AG04450 (cell line): ENCODE measurements around the gene AKIRIN2. TPM values are rescaled to one million over a fixed set of nuclear protein-coding genes. Genes with fewer than 3 reads are reported as not detected.

Experiments used
- CTCF ChIA-PET: fragments of 300-600, 350-600 bp; formaldehyde crosslinking; extraction: SDS; loops from one replicate; lab custom pipeline; 2022; ENCODE audit warnings: antibody characterized with exemption, inconsistent platforms; lab: Charles Lee
- POLR2A ChIA-PET: fragments of 350-600 bp; formaldehyde crosslinking; extraction: SDS; loops from one replicate; lab custom pipeline; 2021; ENCODE audit warnings: antibody characterized with exemption, inconsistent platforms; lab: Yijun Ruan, JAX
- DNase-seq: peaks from one replicate; pipeline ENCODE4 v3.0.0-alpha.2; 2011; ENCODE audit warnings: low read depth, low spot score
- H3K27ac ChIP-seq: one replicate; pipeline ENCODE4 v1.5.1; 2012; ENCODE audit warnings: low read depth, low read length, control low read depth
- H3K27me3 ChIP-seq: one replicate; pipeline ENCODE4 v1.6.0; 2012; ENCODE audit warnings: low read length; ENCODE audit not compliant: control insufficient read depth, insufficient read depth
- H3K4me3 ChIP-seq: 2 replicates; pipeline ENCODE4 v1.5.1; 2011; ENCODE audit warnings: mild to moderate bottlenecking, low read depth, low read length, control low read depth
- H3K9me3 ChIP-seq: 2 replicates; pipeline ENCODE4 v1.5.1; 2012; ENCODE audit warnings: low read length; ENCODE audit not compliant: control insufficient read depth, insufficient read depth
- polyA plus RNA-seq: library from polyadenylated mRNA; depleted of rRNA; stranded (reverse); fragments of >200 nt; gene quantifications from 2 replicates; pipeline ENCODE4 v1.2.3, GENCODE V29; 2011
- TF ChIP-seq, protein P1 (sequence below): IDR thresholded peaks from 2 replicates; pipeline ENCODE4 v1.5.1; 2011; ENCODE audit warnings: low read depth, low read length, control low read depth, inconsistent platforms

The AKIRIN2 gene
- polyA plus RNA-seq, 1 experiment = 30.4 TPM

DNA sequence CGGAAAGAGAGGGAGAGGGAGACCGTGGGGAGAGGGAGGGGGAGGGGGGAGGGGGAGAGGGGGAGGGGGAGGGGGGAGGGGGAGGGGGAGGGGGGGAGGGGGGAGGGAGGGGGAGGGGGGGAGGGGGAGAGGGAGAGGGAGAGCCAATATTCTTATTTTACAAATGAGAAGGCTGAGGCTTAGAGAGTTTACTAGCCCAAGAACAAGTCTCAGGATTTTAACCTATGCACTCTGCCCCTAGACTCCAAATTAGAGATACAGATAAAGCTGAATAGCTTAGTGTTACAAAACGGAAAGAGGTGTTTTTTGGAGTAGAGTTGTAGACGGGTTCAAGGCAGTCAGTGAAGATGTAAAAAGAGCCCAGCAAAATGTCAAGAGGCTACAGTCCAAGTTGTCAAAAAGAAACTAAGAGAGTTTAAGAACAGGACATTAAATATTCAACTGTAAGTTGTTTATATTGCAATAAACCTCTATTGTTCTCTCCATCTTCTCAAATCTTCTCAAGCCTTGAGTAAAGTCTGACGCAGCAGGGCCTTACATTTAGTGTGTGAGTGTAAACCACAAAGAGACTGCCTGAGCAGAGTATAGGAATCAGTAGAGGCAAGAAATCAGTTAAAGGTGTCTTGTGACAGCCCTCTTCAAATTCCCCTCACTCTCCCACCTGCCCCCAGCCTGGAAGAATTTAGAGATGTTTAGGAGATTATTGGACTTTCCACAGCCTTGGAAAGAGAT lies 34.9 kb upstream of the AKIRIN2 start:
- Histone ChIP-seq H3K9me3 (no peaks in the 10 kb centered on the region), H3K27ac (no peak overlapping the region), H3K4me3 (no peak overlapping the region), H3K27me3 (no peaks in the 10 kb centered on the region)
- TF ChIP-seq, protein P1, sequence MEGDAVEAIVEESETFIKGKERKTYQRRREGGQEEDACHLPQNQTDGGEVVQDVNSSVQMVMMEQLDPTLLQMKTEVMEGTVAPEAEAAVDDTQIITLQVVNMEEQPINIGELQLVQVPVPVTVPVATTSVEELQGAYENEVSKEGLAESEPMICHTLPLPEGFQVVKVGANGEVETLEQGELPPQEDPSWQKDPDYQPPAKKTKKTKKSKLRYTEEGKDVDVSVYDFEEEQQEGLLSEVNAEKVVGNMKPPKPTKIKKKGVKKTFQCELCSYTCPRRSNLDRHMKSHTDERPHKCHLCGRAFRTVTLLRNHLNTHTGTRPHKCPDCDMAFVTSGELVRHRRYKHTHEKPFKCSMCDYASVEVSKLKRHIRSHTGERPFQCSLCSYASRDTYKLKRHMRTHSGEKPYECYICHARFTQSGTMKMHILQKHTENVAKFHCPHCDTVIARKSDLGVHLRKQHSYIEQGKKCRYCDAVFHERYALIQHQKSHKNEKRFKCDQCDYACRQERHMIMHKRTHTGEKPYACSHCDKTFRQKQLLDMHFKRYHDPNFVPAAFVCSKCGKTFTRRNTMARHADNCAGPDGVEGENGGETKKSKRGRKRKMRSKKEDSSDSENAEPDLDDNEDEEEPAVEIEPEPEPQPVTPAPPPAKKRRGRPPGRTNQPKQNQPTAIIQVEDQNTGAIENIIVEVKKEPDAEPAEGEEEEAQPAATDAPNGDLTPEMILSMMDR = no peak
- no peak for DNase-seq
- POLR2A ChIA-PET = no interaction called here
- CTCF ChIA-PET = no interaction called here

DNA sequence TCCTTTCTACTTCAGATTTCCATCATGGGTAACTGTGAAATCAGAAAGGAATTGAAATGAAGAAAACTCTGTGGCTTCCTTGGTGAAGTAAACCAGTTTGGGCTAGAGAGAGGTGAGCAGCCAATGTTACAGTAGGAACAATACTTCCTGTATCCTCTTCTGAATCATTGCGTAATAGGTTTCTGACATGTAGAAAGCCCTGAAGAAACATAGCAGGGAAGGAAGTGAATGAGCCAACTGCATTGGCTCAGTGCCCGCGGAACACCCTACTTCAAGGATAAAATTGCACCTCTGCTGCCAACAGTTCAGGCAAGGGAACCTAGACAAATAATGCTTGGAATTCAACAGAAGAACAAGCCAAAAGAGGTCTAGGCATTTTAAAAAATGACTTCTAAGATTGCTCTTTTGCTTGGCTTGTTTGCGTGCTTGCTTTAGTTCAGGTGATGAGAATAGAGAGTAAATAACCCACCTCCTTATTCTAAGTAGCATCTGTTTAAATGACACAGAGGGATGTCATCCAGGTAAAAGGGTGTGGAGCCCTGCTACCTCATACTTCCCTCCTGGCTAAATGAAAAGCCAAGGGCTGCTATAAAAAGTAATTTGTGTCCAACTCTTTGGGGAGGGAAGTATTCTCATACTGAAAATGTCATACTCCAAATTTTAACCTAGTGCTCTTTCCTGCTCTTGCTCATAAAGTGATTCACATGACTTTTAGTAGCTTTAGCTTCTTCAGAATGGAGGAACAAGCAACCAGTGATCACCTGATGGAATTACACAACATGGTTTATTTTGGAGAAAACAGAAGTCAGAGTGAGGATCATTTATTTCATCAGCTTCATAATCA lies 30.0 kb upstream of the AKIRIN2 start:
- peak; percentile 72 for DNase-seq
- TF ChIP-seq, protein P1 = no peak
- CTCF ChIA-PET = interaction anchor here (0.5 to 0.8 kb wide), 2 partner anchors 27 to 100 kb away, joined by 3 to 4 read pairs; no protein-coding TSS in a partner anchor
- POLR2A ChIA-PET = interaction anchor here (0.7 kb wide), 1 partner anchor 92 kb away, joined by 3 read pairs; no protein-coding TSS in a partner anchor
- Histone ChIP-seq H3K27ac (peak overlapping the region; percentile 65), H3K9me3 (no peaks in the 10 kb centered on the region), H3K27me3 (no peaks in the 10 kb centered on the region), H3K4me3 (no peak overlapping the region)

DNA sequence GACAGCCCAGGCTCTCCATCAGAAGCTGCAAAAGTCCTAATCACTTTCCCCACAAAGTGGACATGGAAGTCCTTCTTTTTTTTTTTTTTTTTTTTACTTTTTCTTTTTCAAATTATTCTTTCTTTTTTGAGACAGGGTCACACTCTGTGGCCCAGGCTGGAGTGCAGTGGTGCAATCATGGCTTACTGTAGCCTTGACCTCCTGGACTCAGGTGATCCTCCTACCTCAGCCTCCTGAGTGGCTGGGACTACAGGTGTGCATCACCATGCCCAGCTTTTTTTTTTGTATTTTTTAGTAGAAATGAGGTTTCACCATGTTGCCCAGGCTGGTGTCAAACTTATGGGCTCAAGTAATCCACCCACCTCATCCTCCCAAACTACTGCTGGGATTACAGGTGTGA lies 29.0 kb upstream of the AKIRIN2 start:
- H3K27ac ChIP-seq = no peak overlapping the region
- CTCF ChIA-PET = interaction anchor here (0.7 kb wide), 1 partner anchor 31 kb away, joined by 7 read pairs; no protein-coding TSS in a partner anchor
- POLR2A ChIA-PET = no interaction called here

DNA sequence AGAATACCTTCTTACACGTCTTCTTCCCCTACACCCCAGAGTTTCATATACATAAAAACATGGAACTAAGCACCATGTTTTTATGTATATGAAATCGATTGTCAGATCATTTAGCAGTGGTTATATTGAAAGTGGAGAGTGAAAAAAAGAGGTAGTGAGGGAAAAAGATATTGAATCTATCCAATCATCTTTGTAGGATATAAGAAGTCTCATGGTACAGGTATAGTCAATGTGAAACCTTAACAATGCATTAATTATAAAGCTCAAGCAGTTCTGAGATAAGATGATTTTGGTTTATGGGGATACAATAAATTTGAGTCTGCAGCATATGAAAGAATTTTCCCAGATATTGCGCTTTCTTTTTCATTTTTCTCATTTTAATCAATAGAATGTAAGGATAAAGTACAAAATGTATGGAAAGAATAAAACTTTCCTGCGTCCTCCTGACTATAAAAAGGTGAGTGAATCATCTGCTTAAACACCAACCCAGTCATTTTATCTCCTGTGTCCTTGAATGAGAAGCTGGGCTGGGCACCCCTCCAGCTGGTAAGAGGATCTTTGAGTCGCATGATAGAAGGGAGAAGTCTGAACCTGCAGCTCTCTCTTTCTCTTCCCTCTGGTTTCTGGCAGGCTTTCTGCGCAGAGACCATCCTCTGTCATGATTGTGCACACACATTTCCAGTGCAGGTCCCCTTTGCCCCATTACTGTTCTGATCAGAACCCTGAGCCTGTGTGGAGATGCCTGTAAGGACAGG lies 28.1 kb upstream of the AKIRIN2 start:
- no peak for DNase-seq
- ChIA-PET POLR2A (no interaction called here), CTCF (no interaction called here)
- H3K9me3 ChIP-seq = no peaks in the 10 kb centered on the region
- no peak overlapping the region for H3K4me3 ChIP-seq
- TF ChIP-seq, protein P1 = no peak
- H3K27me3 ChIP-seq = no peaks in the 10 kb centered on the region
- no peak overlapping the region for H3K27ac ChIP-seq

More for the DNA sequence above, 29.0 kb upstream of the AKIRIN2 start:
- Histone ChIP-seq H3K9me3 (no peaks in the 10 kb centered on the region), H3K4me3 (no peak overlapping the region), H3K27me3 (no peaks in the 10 kb centered on the region)
- TF ChIP-seq, protein P1 = no peak
- DNase-seq = no peak
